ENCODE results near the gene LRRC61.

DNA sequence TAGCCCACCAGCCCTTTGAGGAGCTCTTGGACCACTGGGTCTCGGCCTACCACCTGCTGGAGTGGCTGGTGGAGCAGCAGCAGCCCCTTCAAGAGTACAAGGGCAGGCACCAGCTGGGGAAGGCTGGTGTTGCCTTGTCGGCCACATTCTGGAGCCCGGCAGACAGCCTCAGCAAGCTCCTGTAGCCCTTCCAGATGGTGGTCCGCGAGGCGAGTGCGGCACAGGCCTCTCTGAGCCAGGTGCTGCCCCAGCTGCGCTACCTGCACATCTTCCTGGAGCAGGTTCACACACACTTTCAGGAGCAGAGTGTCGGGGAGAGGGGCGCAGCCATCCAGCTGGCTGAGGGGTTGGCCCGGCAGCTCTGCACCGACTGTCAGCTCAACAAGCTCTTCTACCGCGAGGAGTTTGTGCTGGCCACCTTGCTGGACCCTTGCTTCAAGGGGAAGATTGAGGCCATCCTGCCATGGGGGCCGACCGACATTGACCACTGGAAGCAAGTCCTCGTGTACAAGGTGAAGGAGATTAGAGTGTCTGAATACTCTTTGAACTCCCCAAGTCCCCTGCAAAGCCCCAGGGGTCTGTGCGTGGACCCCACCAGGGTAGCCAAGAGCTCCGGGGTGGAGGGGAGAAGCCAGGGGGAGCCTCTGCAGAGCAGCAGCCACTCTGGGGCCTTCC lies 7.2 kb downstream of the LRRC61 start:
- TF ChIP-seq CTCF (optimal IDR thresholded peaks at IDR 0.05 in 1 of 3, IDR thresholded peaks at IDR 0.05 in 1 of 3, conservative IDR thresholded peaks at IDR 0.05 in 1 of 3; ENCODE audit: extremely low read depth in 1 of 3, insufficient read depth in 2 of 3, low read length in 3 of 3): no peak
- TF ChIP-seq EZH2 (IDR thresholded peaks at IDR 0.05; ENCODE audit: low read length): no peak
